ENCODE results near the gene CCDC14.

GRCh38 chr3:123948449-123948848 lies 12.6 kb downstream of the CCDC14 start:
- TF ChIP-seq CTCF (IDR thresholded peaks at IDR 0.05; ENCODE audit: insufficient read depth, low read length, poor library complexity, severe bottlenecking) (no peak), EZH2phosphoT487 (conservative IDR thresholded peaks at IDR 0.05; ENCODE audit: low read length) (no peak)
